ENCODE measurements around the gene GALNT18.

GALNT18 gene

DNA sequence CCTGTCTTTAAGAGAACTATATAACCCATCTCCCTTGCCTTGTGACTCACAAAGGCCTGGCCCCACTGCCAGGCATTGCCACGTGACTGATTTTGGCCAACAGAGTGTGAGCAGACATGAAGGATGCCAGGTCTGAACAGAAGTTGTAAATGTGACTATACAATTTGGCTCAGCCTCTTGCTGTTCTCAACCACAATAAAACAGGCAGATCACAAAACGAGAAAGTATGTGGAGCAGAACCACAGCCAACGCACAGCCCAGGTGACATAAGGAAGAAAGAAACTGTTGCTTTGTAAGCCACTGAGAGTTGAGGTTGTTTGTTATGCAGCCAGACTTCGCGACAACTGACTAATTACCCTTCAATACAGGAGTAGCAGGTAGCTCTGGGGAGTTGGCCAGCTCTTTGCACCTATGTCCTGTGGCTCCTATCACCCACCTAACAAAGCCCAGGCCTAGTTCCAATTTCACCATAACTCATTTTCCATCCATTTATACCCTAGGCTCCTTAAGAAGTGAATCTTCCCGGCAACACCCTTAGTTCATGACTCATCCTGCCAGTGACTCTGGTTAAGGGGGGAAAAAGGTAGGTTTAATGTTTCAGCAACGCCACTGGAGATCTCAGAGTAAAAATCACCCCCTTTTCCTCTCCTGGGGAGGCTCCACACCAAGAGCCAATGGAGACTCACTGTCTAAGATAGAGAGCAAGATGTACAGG, 53.7 kb downstream of the GALNT18 start:
- TF ChIP-seq, protein P1, sequence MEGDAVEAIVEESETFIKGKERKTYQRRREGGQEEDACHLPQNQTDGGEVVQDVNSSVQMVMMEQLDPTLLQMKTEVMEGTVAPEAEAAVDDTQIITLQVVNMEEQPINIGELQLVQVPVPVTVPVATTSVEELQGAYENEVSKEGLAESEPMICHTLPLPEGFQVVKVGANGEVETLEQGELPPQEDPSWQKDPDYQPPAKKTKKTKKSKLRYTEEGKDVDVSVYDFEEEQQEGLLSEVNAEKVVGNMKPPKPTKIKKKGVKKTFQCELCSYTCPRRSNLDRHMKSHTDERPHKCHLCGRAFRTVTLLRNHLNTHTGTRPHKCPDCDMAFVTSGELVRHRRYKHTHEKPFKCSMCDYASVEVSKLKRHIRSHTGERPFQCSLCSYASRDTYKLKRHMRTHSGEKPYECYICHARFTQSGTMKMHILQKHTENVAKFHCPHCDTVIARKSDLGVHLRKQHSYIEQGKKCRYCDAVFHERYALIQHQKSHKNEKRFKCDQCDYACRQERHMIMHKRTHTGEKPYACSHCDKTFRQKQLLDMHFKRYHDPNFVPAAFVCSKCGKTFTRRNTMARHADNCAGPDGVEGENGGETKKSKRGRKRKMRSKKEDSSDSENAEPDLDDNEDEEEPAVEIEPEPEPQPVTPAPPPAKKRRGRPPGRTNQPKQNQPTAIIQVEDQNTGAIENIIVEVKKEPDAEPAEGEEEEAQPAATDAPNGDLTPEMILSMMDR (IDR thresholded peaks at IDR 0.05; ENCODE audit: extremely low read depth, missing control alignments) = no peak
- no peak for DNase-seq (ENCODE audit: low spot score)

DNA sequence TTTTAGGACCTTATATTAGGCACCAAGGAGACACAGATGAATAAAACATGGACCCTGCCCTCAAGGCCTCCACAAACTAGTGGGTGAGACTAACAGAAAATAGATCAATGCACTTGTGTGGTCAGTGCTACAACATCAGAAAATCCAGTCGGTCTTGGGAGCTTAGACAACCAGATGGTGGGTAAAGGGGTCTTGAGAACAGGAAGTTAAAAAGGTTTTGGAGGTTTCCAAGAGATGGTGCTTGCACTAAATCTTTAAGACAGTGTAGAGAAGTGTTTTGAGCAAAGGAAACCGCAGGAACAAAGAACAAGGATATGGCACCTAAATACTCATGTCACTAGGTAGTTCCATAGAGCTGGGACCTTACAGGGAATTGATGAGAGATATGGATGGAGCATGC, 56.2 kb downstream of the GALNT18 start:
- TF ChIP-seq, protein P1 (IDR thresholded peaks at IDR 0.05; ENCODE audit: extremely low read depth, missing control alignments) = no peak
- DNase-seq (ENCODE audit: low spot score) = no peak

DNA sequence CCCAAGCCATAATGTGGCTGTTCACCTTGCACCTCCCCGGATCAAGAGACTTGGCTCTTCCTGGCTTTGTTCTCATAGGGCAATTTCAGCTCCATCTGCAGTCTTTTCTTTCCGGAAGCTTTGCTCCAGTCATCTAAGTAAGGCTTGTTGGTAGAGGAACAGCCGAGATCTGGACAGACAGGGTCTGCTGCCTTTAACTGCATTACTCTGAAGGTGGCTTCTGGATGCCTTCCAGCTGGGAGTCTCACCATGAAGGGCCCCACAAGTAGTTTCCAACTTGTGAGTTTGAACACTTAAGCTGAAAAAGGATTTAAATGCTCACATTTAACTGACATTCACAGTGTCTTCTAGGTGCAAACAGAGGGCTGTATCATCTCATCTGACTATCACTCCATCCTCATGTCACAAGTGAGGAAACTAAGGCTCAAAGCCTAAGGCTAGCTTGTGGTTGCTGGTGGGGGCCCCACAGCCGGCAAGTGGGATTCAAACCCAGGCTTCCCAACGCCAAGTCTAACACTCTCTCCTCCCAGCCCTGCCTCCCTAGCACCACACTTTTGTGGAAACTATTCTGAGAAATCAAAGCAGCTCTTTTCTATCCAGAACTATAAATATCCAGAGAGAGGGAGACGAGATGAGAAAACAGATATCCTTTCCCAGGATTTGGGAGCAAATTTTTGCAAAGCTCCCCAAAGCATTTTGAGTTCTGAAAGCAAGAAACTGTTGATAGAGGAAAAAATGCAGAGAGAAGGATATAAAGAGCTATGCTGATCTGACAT, 58.4 kb downstream of the GALNT18 start:
- no peak for DNase-seq (ENCODE audit: low spot score)
- TF ChIP-seq, protein P1 (IDR thresholded peaks at IDR 0.05; ENCODE audit: extremely low read depth, missing control alignments) = no peak

DNA sequence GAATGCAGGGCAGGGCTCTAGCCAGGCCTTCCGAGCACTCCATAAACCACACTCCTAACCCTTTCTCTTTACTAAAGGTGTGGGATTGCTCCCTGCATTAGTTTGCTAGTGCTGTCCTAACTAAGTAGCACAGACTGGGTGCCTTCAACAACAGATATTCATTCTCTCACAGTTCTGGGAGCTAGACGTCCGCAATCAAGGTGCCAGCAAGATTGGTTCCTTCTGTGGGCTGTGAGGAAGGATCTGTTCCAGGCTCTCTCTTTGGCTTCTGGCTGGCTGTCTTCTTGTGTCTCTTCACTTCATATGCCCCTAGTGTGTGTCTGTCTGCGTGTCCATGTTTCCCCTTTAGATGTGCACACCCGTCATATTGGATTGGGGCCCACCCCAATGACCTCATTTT, 59.8 kb downstream of the GALNT18 start:
- TF ChIP-seq, protein P1 (IDR thresholded peaks at IDR 0.05; ENCODE audit: extremely low read depth, missing control alignments) = no peak
- DNase-seq (ENCODE audit: low spot score) = no peak

- TF ChIP-seq, protein P1 (IDR thresholded peaks at IDR 0.05; ENCODE audit: extremely low read depth, missing control alignments) = no peak
- DNase-seq (ENCODE audit: low spot score) = no peak
Observed at GRCh38 chr11:11558826-11559225, 63.0 kb downstream of the GALNT18 start.

- TF ChIP-seq, protein P1 (IDR thresholded peaks at IDR 0.05; ENCODE audit: extremely low read depth, missing control alignments) = no peak
- no peak for DNase-seq (ENCODE audit: low spot score)
Observed at GRCh38 chr11:11558396-11558795, 63.4 kb downstream of the GALNT18 start.

DNA sequence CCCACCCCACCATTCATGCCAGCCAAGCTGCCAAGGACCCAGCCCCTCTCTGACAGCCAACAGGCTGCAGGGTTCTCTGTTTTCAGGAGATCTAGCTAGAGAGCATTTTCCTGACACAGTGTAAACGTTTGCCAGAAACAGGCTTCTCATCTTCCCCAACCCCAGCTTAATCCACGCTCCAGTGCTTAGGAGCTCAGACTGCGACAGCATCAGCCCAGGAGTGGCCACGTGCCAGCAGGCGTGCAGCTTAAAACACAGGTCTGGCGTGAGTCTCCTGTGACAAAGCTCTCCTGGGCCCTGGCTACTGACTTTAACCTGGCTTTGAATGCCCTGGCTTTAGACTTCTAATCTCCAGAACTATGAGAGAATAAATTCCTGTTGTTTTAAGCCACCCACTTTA, 66.6 kb downstream of the GALNT18 start:
- TF ChIP-seq, protein P1 (IDR thresholded peaks at IDR 0.05; ENCODE audit: extremely low read depth, missing control alignments) = no peak
- DNase-seq (ENCODE audit: low spot score) = no peak
